Measurements from ENCODE around the gene IFT25.

IFT25 gene

DNA sequence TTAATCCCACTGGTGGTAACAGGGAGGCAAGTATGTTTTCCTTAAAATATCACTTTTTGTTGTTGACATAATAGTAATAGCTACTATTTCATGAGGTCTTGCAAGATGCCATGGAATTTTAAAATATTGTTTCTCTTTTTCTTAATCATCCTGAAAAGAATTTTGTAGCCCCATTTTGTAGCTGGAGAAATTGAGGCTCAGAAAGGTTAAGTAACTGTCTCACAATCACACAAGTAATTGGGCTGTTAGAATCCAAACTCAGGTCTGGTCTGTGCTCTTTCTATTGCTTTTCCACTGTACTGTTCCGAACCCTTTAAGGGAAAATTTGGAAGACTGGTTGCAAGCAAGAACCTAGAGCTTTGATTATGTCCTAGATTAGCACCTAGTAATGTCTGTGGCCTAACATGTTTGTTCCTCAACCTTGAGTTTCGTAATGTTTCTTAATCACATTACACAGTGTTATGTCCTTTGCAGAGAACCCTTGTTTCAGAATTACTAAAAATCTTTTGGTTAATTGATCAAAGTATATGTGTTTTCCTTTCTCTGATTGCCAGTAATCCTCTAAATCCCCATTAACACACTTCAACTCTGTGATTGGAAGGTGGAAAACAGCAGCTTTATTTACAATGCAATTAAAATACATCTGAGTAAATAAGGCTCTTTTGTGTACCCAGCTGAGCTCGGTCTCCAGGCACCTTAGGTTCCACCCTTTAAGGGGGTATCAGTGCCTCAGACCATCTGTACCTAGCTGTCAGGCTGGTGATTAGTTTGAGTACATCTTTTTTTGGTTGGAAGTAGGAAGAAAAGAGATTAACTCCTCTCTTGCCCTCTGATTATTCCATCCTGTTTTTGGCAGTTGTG, 11.0 kb upstream of the IFT25 start:
- DNase-seq, result no peak

DNA sequence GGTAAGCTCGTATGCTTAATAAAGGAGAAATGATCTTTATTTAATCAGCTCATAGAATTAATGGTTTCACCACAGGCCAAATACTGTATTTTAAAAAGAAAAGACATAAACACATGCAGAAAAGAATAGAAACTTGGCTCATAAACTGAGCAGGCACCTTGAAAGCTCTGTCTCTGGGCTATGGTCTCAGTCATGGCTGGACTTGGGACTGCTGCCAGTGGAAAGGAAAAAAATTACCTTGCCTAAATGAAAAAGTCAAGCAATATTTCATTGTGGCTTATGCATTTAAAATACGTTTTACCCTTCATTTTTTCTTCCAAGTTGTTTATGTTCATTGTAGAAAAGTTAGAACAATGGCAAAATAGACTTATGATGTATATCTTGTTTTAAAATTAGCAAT, 8.6 kb upstream of the IFT25 start:
- DNase-seq, result no peak

DNA sequence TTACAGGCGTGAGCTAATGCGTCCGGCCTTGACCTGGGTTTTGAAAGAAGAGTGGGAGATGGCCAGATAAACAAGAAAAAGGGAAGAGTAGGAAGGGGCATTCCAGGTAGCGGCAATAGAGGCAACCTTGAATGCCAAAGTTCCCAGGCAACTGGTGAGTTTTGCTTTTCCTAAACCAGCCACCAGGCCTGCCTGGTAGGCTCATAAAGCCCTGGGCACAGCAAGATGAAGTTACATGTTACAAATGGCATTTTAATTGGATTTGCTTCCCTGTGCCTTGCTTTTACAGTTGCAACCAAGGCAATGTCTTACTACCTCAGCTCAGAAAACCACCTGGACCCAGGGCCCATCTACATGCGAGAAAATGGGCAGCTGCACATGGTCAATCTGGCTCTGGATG, 6.2 kb upstream of the IFT25 start:
- no peak for DNase-seq

DNA sequence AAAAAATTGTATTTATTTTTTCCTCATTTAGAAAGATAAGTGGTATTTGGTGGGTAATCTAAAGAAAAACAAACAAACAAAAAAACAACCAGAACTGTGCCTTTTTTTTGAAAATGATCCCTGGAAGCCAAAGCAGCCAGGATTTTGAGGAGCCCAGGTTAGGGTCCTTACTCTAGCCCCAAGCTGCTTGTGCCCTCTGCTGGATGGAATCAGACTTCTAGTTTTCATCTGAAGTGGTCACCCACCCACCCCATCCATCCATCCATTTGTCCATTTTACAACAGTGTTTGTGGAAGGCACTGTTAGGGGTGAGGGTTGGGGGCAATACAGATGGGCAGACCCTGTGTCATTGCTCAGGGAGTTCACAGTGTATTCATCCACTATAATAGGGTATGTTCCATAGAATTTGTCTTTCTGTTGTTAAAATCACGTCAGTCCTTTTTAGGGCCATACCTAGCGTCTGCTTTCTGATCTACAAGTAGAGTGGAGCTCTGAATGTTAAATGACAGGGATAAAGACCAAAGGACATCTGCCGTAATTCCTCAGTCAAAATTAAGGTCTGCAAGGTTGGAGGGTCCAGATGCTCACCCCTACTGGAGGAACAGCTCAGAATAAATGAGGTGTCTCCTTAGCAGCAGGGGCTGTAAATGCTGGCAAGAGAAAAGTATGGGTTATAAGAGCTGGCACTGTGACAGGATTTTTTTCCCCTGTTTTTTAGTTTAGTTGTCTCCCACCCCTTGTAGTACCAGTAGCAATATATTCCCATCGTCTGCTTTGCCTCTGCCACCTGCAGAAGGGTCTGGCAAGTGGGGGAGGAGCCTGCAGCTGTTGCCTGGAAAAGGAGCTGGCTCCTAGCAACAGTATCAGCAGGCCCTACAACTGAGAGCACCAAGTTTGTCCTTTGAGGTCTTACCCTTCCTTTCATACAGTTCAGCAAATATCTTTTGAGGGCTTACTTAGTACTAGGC, 3.8 kb upstream of the IFT25 start:
- DNase-seq, result peak; percentile 76

DNA sequence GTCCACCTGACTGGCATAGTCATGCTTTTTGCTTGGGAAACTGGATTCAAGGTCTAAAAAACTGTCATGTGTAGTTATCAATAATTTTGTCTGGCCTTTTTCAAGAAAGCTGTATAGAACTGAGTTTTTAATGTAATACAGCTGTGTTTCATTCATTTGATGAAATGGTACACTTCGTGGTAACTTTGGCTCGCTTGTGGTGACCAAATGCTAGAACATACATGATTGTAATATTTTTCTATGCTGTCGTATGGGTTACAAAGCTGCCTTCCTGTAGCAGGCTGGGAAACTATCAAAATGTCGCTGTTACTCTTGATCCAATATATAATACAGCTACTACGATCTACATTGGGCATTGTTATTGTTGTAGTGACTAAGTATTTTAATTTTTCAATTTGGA, 2.8 kb upstream of the IFT25 start:
- DNase-seq, result no peak

DNA sequence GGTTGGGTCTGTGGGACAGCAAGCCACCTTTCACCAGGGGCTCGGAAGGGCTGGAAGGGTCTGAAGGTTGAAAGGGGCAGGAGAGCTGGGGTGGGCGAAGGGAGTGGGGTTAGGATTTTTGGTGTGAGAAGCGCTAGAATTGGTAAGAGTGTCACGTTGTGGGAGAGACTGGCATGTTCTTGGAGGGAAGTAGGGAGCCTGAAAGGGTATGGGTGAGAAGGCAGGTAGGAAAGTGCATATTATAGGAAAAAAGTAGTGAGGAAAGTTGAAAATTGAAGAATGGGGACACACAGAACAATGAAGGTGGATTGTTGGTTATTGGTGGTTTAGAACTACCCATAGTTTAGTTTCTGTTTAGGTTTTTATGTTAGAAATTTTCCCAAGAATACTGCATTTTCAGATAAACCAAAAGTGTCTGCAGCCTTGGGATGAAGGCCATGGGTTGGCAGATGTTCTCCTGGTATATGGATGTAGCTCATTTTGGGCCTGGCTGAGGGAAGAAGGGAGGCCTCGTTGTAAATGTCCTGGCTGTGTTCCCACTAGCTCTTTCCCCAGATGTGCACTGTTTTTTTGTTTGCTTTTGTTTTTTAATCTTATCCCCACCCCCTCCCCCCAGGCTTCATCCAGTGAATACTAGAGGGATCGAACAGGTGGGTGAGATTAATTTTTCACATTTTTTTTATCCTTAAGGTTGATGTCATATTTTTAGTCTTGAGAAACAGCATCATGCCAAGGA, 1.8 kb upstream of the IFT25 start:
- no peak for DNase-seq

DNA sequence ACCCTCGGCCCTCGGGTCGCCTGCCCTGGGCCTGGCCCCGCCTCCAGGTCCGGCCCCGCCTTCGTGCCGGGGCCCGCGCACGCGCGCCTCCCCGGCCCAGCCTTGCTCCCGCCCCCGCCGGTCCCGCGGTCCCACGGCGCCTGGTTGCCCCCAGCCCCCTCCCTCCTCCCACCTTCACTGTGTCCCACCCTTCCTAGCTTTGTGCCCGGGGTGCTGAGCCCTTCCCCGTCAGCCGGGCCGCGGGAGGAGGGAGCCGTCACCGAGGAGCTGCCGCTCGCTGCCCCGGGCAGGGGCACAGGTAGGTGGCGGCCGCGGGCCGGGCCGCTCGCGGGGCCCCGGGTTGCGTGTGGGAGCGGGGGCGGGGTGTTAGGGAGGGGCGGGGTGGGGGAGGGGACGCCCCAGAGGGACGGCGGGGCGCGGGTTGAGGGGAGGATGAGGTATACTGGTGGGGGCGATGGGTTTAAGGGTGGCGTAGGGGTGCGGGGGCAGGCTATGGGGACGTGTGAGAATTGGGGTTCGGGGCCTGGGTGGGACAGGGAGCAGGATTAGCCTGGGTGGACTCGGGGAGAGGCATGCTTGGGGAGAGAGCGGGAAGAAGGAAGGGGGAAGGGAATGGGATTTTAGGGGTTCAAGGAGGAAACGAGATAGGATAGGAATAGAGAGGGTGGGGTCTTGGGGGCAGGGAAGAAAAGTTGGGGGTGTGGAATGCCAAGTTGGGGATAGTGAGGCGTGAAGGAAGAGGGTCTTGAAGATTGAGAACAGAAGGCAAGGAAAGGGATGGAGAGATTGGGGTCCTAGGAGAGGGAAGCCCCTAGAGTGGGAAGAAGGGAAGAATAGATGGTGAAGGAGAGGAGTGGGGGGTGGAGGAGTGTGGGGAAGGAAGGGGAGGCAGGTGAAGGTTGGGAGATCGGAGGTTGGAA, 1.0 kb upstream of the IFT25 start, which contains the start of gene LRRC42:
Gene LRRC42, plus strand, starts transcription at position 99 of the 920 bp plus-strand sequence. CDS start 5,650 bp downstream, outside the sequence.
- DNase-seq, result no peak

DNA sequence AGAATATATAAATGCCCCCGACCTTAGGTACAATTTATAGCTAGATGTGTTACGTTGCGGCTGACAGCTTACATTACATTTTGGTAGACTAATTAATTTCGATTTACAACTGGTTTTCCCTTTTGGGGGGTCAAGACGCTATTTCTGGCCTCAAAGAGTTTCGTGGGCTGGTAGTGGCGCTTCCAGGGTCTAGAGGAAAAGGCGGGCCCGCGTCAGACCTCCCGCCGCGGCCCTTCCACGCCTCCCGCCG, 391 bp downstream of the IFT25 start:
- DNase-seq, result no peak

DNA sequence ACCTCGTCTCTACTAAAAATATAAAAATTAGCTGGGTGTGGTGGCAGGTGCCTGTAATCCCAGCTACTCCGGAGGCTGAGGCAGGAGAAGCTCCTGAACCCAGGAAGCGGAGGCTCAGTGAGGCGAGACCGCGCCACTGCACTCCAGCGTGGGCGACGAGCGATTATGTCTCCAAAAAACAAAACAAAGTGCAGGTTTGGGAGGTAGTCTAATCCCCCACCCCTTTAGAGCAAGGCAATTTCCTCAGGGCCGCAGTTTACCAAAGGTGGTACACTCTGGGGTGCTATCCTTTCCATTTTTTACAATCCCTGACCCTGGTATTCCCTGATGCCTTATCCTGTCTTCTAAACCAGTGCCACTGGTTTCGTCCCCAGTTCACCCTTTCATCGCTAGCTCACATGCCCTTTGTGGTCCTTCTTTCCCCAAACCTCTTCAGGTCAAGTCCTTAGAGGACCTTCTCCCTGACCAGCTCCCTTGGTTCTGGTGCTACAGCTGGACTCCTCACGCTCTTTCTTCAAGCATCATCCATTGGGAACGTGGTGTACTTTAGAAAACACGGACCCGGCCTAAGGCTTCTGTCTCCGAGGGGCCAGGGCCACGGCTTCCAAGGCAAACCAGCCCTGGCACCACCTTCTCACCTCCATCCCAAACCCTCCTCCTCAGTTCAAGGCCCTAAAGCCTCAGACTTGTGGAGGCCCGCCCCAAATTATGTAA, 873 bp downstream of the IFT25 start:
- DNase-seq, result no peak

DNA sequence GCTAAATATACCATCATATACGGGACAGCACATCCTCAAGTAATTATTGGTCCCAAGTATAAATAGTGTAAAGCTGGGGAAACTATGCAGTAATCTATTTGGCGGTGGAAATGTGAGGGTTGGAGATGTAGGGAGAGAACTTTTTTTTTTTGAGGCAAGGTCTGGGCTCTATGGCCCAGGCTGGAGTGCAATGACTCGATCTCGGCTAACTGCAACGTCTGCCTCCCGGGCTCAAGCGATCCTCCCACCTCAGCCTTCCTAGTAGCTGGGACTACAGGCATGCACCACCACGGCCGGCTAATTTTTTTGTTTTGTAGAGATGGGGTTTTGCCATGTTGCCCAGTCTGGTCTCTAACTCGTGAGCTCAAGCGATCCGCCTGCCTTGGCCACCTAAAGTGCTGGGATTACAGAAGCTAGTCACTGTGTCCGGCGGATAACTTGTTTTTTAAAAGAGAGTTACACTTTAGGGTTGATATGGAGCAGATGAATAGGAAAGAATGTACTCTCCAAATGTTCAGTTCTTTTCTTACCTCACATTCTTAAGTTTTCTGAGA, 1.9 kb downstream of the IFT25 start:
- no peak for DNase-seq

DNA sequence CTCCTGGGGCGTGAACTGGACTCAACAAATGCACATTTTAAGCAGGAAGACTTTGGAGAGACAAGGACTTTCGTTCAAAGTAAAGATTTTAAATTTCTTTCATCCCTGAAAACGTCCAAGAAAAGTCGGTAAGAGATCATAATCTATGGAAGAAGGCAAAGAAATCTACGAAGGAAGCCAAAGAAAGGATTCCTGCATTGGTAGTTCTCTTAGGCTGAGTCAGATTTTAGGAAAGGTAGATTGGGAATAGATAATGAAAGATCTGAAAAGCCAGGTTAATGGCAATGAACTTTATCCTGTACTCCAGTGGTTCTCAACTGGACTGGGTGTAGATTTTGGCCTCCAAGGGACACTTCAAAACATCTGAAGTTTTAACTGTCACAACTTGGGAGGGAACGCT, 2.4 kb downstream of the IFT25 start:
- DNase-seq, result no peak

DNA sequence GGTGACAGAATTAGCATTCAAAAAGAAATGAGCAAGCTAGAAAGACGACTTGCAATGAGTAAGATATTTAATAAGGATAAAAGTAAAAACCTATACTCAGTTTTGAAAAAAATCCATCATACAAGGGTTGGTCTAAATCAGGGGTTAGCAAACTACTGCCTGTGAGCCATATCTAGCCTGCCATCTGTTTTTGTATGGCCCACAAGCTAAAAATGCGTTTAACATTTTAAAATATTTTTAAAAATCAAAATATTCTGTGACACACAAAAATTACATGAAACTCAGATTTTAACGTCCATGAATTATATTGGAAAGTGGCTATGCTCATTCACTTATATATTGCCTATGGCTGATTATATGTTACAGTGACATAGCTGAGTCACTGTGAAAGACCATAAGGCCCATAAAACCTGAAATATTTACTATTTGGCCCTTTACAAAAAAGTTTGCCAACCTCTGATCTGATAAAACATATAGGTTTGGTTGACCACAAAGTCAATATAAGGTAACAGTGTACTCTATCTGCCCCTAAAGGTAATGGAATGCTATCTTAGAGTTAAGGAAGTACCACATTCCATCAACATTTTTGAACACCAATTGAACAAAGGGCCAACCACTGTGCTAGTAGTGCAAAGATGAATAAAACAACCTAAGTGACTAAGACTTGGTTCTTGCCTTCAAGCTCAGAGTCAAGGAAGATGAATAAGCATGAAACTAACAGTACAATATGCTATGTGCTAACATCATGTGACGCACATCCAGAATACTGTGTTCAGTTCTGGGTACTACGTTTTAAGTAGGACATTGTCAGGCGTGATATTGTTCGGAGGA, 3.2 kb downstream of the IFT25 start:
- DNase-seq, result no peak

DNA sequence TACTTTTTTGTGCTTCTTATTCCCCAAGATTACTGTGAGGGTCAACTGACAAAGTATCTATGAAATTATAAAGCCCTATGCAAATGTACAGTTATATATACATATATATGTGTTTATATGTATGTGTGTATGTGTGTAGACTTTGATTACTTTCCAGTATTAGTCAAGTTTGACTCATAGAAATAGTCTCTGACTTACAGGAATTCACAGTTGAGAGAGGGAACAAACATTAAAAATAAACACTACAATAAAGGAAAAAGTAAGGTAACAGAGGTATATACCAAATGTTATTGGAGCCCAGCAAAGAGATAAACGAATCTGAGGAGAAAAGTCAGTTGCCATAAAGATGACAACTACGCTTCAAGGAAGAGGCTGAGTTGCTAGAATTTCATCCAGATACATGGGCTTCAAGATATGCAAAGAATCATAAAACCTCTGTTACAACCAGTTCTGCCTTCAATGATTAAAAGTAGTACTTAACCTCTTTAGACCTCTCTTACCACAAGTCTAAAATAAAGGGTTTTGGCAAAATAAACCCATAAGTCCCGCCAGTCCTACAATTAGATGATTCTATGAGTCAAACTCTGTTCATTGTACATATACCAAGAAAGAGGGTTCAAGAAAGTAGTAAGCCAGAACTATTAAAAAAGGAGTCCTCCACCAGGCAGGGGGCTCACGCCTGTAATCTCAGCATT, 7.2 kb downstream of the IFT25 start:
- DNase-seq, result no peak

DNA sequence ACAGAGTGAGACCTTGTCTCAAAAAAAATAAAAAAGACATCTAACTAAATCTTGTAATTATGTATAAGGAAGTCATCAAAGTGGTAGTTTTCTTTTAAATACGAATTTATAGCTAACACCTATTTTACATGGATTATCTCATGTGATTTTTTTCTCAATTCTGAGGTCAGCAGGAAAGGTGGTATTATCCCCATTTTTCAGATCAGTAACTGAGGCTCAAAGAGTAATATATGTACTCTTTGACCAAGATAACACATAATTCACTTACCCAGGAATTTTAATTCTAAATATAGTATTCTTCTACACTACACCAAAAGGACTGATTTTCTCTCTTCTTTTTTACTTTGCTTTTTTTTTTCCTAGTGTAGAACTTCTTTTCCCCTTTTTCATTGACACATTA, 9.1 kb downstream of the IFT25 start:
- DNase-seq, result no peak

DNA sequence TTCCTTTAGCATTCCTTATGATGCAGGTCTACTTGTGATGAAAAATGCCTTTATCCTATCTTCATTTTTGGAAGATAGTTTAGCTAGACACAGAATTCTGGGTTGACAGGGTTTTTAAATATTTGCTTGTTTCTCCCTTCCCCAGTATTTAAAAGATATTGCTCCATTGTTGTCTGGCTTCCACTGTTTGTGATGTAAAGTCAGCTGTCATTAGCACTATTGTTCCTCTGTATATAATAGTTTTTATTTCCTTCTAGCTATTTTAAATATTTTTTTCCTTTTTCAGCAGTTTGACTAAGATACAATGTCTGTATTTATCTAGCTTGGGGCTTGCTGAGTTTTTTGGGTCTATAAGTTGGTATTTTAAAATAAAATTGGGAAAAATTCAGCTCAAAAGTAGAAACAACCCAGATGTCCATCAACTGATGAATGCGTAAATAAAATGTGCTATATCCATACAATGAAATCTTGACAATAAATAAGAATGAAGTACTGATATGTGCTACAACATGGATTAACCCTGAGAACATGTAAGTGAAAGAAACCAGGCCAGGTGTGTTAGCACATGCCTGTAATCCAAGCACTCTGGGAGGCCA, 11.2 kb downstream of the IFT25 start:
- DNase-seq, result no peak

DNA sequence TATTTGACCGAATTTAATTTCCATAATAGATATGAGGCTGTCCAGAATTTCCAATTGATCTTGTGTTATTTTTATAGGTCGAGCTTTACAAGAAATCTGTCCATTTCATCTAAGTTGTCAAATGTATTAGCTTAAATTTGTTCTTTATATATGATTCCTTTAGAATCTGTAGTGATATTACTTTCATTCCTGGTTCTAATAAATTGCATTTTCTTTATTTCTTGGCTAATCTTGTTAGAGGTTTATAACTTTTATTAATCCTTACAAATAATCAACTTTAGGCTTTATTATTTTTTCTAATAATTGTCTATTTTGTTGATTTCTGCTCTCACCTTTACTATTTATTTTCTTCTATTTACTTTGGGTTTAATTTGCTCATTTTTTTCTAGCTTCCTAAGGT, 14.0 kb downstream of the IFT25 start:
- DNase-seq, result no peak

DNA sequence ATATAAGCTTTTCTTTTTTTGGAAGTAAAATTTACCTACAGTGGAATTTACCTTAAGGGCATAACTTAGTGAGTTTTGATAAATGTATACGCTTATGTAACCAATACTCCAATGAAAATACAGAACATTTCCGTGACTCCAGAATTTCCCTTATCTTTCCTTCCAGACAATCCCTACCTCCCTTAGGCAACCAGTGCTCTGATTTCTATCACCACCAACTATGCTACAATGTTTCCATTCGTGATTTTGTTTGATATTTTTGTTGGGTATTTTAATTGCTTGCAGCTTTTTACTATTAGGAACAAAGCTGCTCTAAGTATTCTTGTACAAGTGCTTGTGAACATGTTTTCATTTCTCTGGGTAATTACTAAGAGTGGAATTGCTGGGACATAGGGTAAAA, 14.6 kb downstream of the IFT25 start:
- DNase-seq, result no peak

DNA sequence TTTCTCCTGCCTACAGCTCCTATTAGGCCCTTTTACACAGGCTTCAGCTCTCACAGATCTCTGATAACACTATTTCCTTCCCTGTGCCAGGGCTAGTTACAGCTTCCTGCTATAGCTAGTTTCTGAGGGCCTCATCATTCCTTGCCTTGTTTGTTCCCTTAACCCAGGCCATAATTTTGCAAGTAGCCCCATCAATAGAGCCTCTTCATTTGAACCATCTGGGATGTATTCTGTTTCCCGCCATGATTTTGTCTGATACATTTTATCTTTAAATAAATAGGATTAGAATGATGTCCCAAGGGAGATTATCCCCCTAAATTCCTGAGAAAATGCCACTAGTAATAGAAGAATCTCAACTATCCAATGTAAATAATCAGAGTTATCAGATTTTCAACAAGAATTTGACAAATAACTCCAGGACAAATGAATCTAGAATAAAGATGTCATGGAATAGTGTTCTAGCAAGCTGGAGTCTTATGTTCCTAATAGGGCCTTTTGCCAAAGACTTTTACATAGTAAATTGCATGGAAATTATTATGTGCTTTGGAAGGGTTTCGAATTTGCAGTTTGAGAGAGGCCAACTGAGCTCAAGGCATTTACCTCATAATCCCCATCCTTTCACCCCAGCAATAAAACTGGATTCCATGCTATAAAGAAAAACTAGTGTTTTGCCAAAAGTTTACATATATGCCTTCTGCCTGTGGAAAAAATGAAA, 16.1 kb downstream of the IFT25 start:
- no peak for DNase-seq
